HCT116 (cell line): Measurements from ENCODE around the gene ZNF398. TPM values are rescaled to one million over a fixed set of nuclear protein-coding genes. Genes with fewer than 3 reads are reported as not detected.

ENCODE experiments used
- ATAC-seq: fragments of 200-7000 bp; cut with Tn5 transposase; 2 replicates; pipeline ENCODE4 v1.9.1; 2020; ENCODE audit warnings: mild to moderate bottlenecking, moderate library complexity
- BruUV-seq: library from RNA; stranded (reverse); fragments of 400-500 nt; replicated peaks from 2 replicates; lab custom pipeline; 2021; lab: Mats Ljungman, UMichigan
- CTCF ChIA-PET: fragments of 300-600 bp; sonication (Branson Sonifier 250); formaldehyde crosslinking; loops from one replicate; lab custom pipeline; 2021; ENCODE audit warnings: antibody characterized with exemption; lab: Charles Lee
- POLR2A ChIA-PET: fragments of 300-600, 350-600 bp; sonication (Branson Sonifier 250); formaldehyde crosslinking; loops from one replicate; lab custom pipeline; 2021; ENCODE audit warnings: antibody characterized with exemption; lab: Charles Lee
- RAD21 ChIA-PET, 2 experiments: fragments of 300-600 bp; sonication (Branson Sonifier 250); formaldehyde crosslinking; loops; one replicate each; lab custom pipeline; 2023; ENCODE audit warnings: low total read pairs in 2 of 2; ENCODE audit not compliant: uncharacterized antibody in 2 of 2, unreplicated experiment in 2 of 2, low non-redundant PET in 1 of 2; lab: Charles Lee
- DNase-seq: peaks from one replicate; pipeline ENCODE4 v3.0.0-alpha.2; 2010; ENCODE audit warnings: low read depth, low spot score
- H2AFZ ChIP-seq: fragments of 200-600 bp; shearing (Covaris generic), sonication (generic); 2 replicates; pipeline ENCODE4 v1.6.1; 2017; ENCODE audit warnings: low read depth, mixed run types, mixed read lengths, antibody characterized with exemption, low read length; ENCODE audit not compliant: poor library complexity, severe bottlenecking
- H3K27ac ChIP-seq: 2 replicates; pipeline ENCODE4 v1.5.1; 2012; ENCODE audit warnings: low read depth, low read length
- H3K27me3 ChIP-seq: fragments of 200-600 bp; sonication (generic); 2 replicates; pipeline ENCODE4 v1.6.1; 2016; ENCODE audit warnings: mixed run types, low read length, mixed read lengths; ENCODE audit not compliant: insufficient read depth
- H3K36me3 ChIP-seq, 2 experiments: fragments of 200-500 bp in 1 of 2; fragments of 200-600 bp in 1 of 2; sonication (Bioruptor generic) in 1 of 2; sonication (generic) in 1 of 2; 2 replicates each; pipeline versions ENCODE4 v1.5.1 to v1.6.1; 2014 to 2016; ENCODE audit warnings: low read length in 2 of 2, inconsistent platforms in 1 of 2, mixed read lengths in 1 of 2, mixed run types in 1 of 2; ENCODE audit not compliant: insufficient read depth in 2 of 2, control insufficient read depth in 1 of 2
- H3K4me1 ChIP-seq, 2 experiments: fragments of 200-600 bp in 1 of 2; sonication (generic) in 1 of 2; 2 replicates each; pipeline versions ENCODE4 v1.5.1 to v1.6.1; 2012 to 2017; ENCODE audit warnings: low read length in 2 of 2, inconsistent platforms in 1 of 2, mild to moderate bottlenecking in 1 of 2, mixed read lengths in 1 of 2, mixed run types in 1 of 2, moderate library complexity in 1 of 2; ENCODE audit not compliant: insufficient read depth in 2 of 2, control insufficient read depth in 1 of 2
- H3K4me2 ChIP-seq: fragments of 200-600 bp; sonication (generic); 2 replicates; pipeline ENCODE4 v1.6.1; 2017; ENCODE audit warnings: mixed run types, low read length, mixed read lengths
- H3K4me3 ChIP-seq, 2 experiments: fragments of 200-600 bp in 1 of 2; sonication (generic) in 1 of 2; replicated peaks in 1 of 2; 2 replicates each; pipeline ENCODE4 v1.5.1; 2011 to 2016; ENCODE audit warnings: low read length in 2 of 2, control low read depth in 1 of 2, low read depth in 1 of 2, mild to moderate bottlenecking in 1 of 2, mixed read lengths in 1 of 2, mixed run types in 1 of 2
- H3K79me2 ChIP-seq: fragments of 200-600 bp; sonication (generic); 2 replicates; pipeline ENCODE4 v1.6.1; 2017; ENCODE audit warnings: mild to moderate bottlenecking, mixed run types, low read length, moderate library complexity, mixed read lengths; ENCODE audit not compliant: insufficient read depth
- H3K9ac ChIP-seq: fragments of 200-600 bp; sonication (generic); 2 replicates; pipeline ENCODE4 v1.6.1; 2016; ENCODE audit warnings: low read length, mixed read lengths
- H3K9me2 ChIP-seq: fragments of 200-600 bp; sonication (generic), shearing (Covaris generic); 2 replicates; pipeline ENCODE4 v1.6.1; 2017; ENCODE audit warnings: mixed run types, mild to moderate bottlenecking, moderate library complexity; ENCODE audit not compliant: insufficient read depth
- H3K9me3 ChIP-seq, 2 experiments: fragments of 200-500 bp in 1 of 2; fragments of 200-600 bp in 1 of 2; sonication (Bioruptor generic) in 1 of 2; sonication (generic) in 1 of 2; 2 replicates each; pipeline ENCODE4 v1.6.1; 2014 to 2017; ENCODE audit warnings: low read length in 2 of 2, mixed read lengths in 2 of 2, inconsistent platforms in 1 of 2, low read depth in 1 of 2, mild to moderate bottlenecking in 1 of 2, mixed run types in 1 of 2, moderate library complexity in 1 of 2; ENCODE audit not compliant: control insufficient read depth in 1 of 2, insufficient read depth in 1 of 2
- H4K20me1 ChIP-seq: fragments of 200-600 bp; sonication (generic), shearing (Covaris generic); 2 replicates; pipeline ENCODE4 v1.6.1; 2017; ENCODE audit warnings: mixed run types, mild to moderate bottlenecking, moderate library complexity; ENCODE audit not compliant: insufficient read depth
- CEBPB ChIP-seq: IDR thresholded peaks from 2 replicates; pipeline ENCODE4 v1.6.1; 2012; ENCODE audit warnings: low read depth
- EGR1 ChIP-seq: IDR thresholded peaks from 2 replicates; pipeline ENCODE4 v1.6.1; 2012; ENCODE audit warnings: low read depth
- ELF1 ChIP-seq: IDR thresholded peaks from 2 replicates; pipeline ENCODE4 v1.6.1; 2012; ENCODE audit warnings: low read depth, borderline replicate concordance
- EZH2 ChIP-seq: fragments of 200-600 bp; sonication (generic); IDR thresholded peaks from 2 replicates; pipeline ENCODE4 v1.6.1; 2017; ENCODE audit warnings: antibody characterized with exemption, mixed run types
- EZH2phosphoT487 ChIP-seq: fragments of 200-600 bp; IDR thresholded peaks from 2 replicates; pipeline ENCODE4 v1.6.1; 2018; ENCODE audit warnings: antibody characterized with exemption, borderline replicate concordance
- FOSL1 ChIP-seq: IDR thresholded peaks from 2 replicates; pipeline ENCODE4 v1.6.1; 2012; ENCODE audit warnings: low read depth
- JUND ChIP-seq: IDR thresholded peaks from 2 replicates; pipeline ENCODE4 v1.6.1; 2012
- POLR2AphosphoS5 ChIP-seq: IDR thresholded peaks from 2 replicates; pipeline ENCODE4 v1.6.1; 2011; ENCODE audit warnings: mild to moderate bottlenecking, low read depth, low read length, moderate library complexity
- RAD21 ChIP-seq: IDR thresholded peaks from 2 replicates; pipeline ENCODE4 v1.6.1; 2012; ENCODE audit warnings: low read depth, mild to moderate bottlenecking
- SIN3A ChIP-seq: IDR thresholded peaks from 2 replicates; pipeline ENCODE4 v1.6.1; 2012; ENCODE audit warnings: low read depth
- SP1 ChIP-seq: IDR thresholded peaks from 2 replicates; pipeline ENCODE4 v1.6.1; 2012; ENCODE audit warnings: low read depth
- SRF ChIP-seq: IDR thresholded peaks from 2 replicates; pipeline ENCODE4 v1.6.1; 2012; ENCODE audit warnings: low read depth
- ZFX ChIP-seq: fragments of 450-650 bp; IDR thresholded peaks from 2 replicates; pipeline ENCODE4 v1.6.1; 2017
- ZNF274 ChIP-seq: fragments of 200-500 bp; sonication (Bioruptor generic); IDR thresholded peaks from 2 replicates; pipeline ENCODE4 v1.6.1; 2014; ENCODE audit warnings: mild to moderate bottlenecking, low read depth, low read length, inconsistent platforms
- intact Hi-C: fragments of 100-400 bp; cut with micrococcal nuclease; formaldehyde crosslinking; loops from 2 replicates; pipeline ENCODE4 v1.10.0; 2022
- total RNA-seq: library from RNA; stranded (reverse); gene quantifications from one replicate; pipeline ENCODE4 v1.2.1, GENCODE V29; 2021; ENCODE audit not compliant: unreplicated experiment
- TF ChIP-seq, protein P1 (sequence below): IDR thresholded peaks from 2 replicates; pipeline ENCODE4 v1.6.1; 2012; ENCODE audit warnings: low read depth
- TF ChIP-seq, protein P2 (sequence below): IDR thresholded peaks from 2 replicates; pipeline ENCODE4 v1.6.1; 2011; ENCODE audit warnings: mild to moderate bottlenecking, low read length, moderate library complexity; ENCODE audit not compliant: insufficient replicate concordance; ENCODE audit errors: extremely low read depth
- TF ChIP-seq, protein P3 (sequence below): IDR thresholded peaks from 2 replicates; pipeline ENCODE4 v1.6.1; 2012
- TF ChIP-seq, protein P4 (sequence below): IDR thresholded peaks from 2 replicates; pipeline ENCODE4 v1.6.1; 2012

The ZNF398 gene
- total RNA-seq, 1 experiment from 2014 or later = 14.1 TPM

DNA sequence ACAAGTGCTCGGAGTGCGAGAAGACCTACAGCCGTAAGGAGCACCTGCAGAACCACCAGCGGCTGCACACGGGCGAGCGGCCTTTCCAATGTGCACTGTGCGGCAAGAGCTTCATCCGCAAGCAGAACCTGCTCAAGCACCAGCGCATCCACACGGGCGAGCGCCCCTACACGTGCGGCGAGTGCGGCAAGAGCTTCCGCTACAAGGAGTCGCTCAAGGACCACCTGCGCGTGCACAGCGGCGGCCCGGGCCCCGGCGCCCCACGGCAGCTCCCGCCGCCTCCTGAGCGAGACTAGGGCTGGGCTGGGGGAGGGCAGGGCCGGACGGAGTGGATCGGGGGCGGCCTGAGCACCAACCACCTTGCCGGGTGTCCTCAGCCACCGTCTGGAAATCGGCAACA, 77.1 kb downstream of the ZNF398 start:
- POLR2A ChIA-PET = no interaction called here
- intact Hi-C loops = no loop called here
- H3K4me2 ChIP-seq = no peak overlapping the region
- no peaks in the 10 kb centered on the region for H3K4me1 ChIP-seq
- RAD21 ChIA-PET = no interaction called here
- no peak for DNase-seq
- H3K9me3 ChIP-seq = no peaks in the 10 kb centered on the region
- H3K79me2 ChIP-seq = no peaks in the 10 kb centered on the region
- no peak overlapping the region for H3K27ac ChIP-seq
- H4K20me1 ChIP-seq = no peaks in the 10 kb centered on the region
- H2AFZ ChIP-seq = no peak overlapping the region
- no peak overlapping the region for H3K9ac ChIP-seq
- ATAC-seq = no peak
- no peaks in the 10 kb centered on the region for H3K9me2 ChIP-seq
- H3K27me3 ChIP-seq = no peaks in the 10 kb centered on the region
- no peak overlapping the region for H3K4me3 ChIP-seq
- H3K36me3 ChIP-seq = peaks cover 10 to 24% of the 10 kb centered on the region in 2 experiments; a peak in 3 of 4 replicates
- TF ChIP-seq EZH2phosphoT487 = no peak
- TF ChIP-seq SRF = no peak
- TF ChIP-seq FOSL1 = no peak
- TF ChIP-seq SP1 = no peak
- no peak for TF ChIP-seq EZH2
- no peak for TF ChIP-seq ZFX
- no peak for TF ChIP-seq ELF1
- TF ChIP-seq ZNF274 = no peak
- TF ChIP-seq, protein P1, sequence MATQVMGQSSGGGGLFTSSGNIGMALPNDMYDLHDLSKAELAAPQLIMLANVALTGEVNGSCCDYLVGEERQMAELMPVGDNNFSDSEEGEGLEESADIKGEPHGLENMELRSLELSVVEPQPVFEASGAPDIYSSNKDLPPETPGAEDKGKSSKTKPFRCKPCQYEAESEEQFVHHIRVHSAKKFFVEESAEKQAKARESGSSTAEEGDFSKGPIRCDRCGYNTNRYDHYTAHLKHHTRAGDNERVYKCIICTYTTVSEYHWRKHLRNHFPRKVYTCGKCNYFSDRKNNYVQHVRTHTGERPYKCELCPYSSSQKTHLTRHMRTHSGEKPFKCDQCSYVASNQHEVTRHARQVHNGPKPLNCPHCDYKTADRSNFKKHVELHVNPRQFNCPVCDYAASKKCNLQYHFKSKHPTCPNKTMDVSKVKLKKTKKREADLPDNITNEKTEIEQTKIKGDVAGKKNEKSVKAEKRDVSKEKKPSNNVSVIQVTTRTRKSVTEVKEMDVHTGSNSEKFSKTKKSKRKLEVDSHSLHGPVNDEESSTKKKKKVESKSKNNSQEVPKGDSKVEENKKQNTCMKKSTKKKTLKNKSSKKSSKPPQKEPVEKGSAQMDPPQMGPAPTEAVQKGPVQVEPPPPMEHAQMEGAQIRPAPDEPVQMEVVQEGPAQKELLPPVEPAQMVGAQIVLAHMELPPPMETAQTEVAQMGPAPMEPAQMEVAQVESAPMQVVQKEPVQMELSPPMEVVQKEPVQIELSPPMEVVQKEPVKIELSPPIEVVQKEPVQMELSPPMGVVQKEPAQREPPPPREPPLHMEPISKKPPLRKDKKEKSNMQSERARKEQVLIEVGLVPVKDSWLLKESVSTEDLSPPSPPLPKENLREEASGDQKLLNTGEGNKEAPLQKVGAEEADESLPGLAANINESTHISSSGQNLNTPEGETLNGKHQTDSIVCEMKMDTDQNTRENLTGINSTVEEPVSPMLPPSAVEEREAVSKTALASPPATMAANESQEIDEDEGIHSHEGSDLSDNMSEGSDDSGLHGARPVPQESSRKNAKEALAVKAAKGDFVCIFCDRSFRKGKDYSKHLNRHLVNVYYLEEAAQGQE = no peak
- no peak for TF ChIP-seq RAD21
- TF ChIP-seq EGR1 = no peak
- TF ChIP-seq, protein P2, sequence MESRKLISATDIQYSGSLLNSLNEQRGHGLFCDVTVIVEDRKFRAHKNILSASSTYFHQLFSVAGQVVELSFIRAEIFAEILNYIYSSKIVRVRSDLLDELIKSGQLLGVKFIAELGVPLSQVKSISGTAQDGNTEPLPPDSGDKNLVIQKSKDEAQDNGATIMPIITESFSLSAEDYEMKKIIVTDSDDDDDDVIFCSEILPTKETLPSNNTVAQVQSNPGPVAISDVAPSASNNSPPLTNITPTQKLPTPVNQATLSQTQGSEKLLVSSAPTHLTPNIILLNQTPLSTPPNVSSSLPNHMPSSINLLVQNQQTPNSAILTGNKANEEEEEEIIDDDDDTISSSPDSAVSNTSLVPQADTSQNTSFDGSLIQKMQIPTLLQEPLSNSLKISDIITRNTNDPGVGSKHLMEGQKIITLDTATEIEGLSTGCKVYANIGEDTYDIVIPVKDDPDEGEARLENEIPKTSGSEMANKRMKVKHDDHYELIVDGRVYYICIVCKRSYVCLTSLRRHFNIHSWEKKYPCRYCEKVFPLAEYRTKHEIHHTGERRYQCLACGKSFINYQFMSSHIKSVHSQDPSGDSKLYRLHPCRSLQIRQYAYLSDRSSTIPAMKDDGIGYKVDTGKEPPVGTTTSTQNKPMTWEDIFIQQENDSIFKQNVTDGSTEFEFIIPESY = no peak
- TF ChIP-seq CEBPB = no peak
- no peak for TF ChIP-seq SIN3A
- no peak for TF ChIP-seq POLR2AphosphoS5
- TF ChIP-seq, protein P3, sequence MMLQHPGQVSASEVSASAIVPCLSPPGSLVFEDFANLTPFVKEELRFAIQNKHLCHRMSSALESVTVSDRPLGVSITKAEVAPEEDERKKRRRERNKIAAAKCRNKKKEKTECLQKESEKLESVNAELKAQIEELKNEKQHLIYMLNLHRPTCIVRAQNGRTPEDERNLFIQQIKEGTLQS = no peak
- no peak for TF ChIP-seq JUND
- TF ChIP-seq, protein P4, sequence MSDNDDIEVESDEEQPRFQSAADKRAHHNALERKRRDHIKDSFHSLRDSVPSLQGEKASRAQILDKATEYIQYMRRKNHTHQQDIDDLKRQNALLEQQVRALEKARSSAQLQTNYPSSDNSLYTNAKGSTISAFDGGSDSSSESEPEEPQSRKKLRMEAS = no peak
- no TSS peak for BruUV-seq
- CTCF ChIA-PET = no interaction called here
